ENCODE data around the gene GPR142. TPM values are rescaled to one million over a fixed set of nuclear protein-coding genes. Genes with fewer than 3 reads are reported as not detected.

The GPR142 gene
- 0.04 TPM for total RNA-seq
- under 1 TPM in 6 of 8 donors, not detected in 2; 0.13 to 0.28 (median 0.20) TPM for polyA plus RNA-seq (ENCODE audit: insufficient read depth in 1 of 8, insufficient read length in 8 of 8, low replicate concordance in 1 of 8)
- long read RNA-seq, donor 1: 0 reads
- long read RNA-seq, donor 2: 0 reads
- long read RNA-seq, donor 3: 0 reads
- long read RNA-seq, donor 4: 0 reads
- long read RNA-seq, donor 5: 0 reads
- long read RNA-seq, donor 6: 0 reads
- long read RNA-seq, donor 7: 0 reads
- long read RNA-seq, donor 8: 0 reads
- long read RNA-seq, donor 9: 0 reads
- long read RNA-seq, donor 10: 0 reads
- long read RNA-seq, donor 11: 0 reads

GRCh38 chr17:74367206-74367605 lies at the start of gene GPR142:
GPR142 (plus strand) TSS chr17:74367506; CDS start chr17:74369541, 2,035 bp downstream.
- H3K27ac ChIP-seq (ENCODE audit: low read length): no peak within 1 kb of the TSS
- H3K4me1 ChIP-seq (ENCODE audit: control insufficient read depth, insufficient read depth, low read length): peaks cover 19% of the 10 kb centered on the region
- 78% methylated on average over 3 of the region's 5 CpGs for WGBS (ENCODE audit: insufficient coverage)
- no peaks in the 10 kb centered on the region for H3K9me3 ChIP-seq (replicated peaks; ENCODE audit: control insufficient read depth, low read depth, low read length)
- H3K36me3 ChIP-seq (ENCODE audit: control insufficient read depth, insufficient read depth, low read length): no peaks in the 10 kb centered on the region
- H3K4me3 ChIP-seq (ENCODE audit: low read length): no peak within 1 kb of the TSS
- H3K27me3 ChIP-seq (ENCODE audit: control insufficient read depth, insufficient read depth, low read length): peaks cover 2% of the 10 kb centered on the region
- no peak for DNase-seq

- Histone ChIP-seq H3K9me3 (replicated peaks; ENCODE audit: control insufficient read depth, low read depth, low read length) (no peaks in the 10 kb centered on the region), H3K36me3 (ENCODE audit: control insufficient read depth, insufficient read depth, low read length) (no peaks in the 10 kb centered on the region), H3K4me1 (ENCODE audit: control insufficient read depth, insufficient read depth, low read length) (no peaks in the 10 kb centered on the region), H3K27ac (ENCODE audit: low read length) (no peak overlapping the region), H3K27me3 (ENCODE audit: control insufficient read depth, insufficient read depth, low read length) (peaks cover 11% of the 10 kb centered on the region), H3K4me3 (ENCODE audit: low read length) (no peak overlapping the region)
- WGBS (ENCODE audit: insufficient coverage): 84% methylated on average over 10 of the region's 10 CpGs
- no peak for DNase-seq
Measured at GRCh38 chr17:74318391-74318790, 48.9 kb upstream of the GPR142 start.

- 92% methylated on average over 2 of the region's 6 CpGs for WGBS (ENCODE audit: insufficient coverage)
- Histone ChIP-seq H3K27ac (ENCODE audit: low read length) (no peak overlapping the region), H3K4me3 (ENCODE audit: low read length) (no peak overlapping the region), H3K36me3 (ENCODE audit: control insufficient read depth, insufficient read depth, low read length) (no peaks in the 10 kb centered on the region), H3K27me3 (ENCODE audit: control insufficient read depth, insufficient read depth, low read length) (peaks cover 23% of the 10 kb centered on the region), H3K4me1 (ENCODE audit: control insufficient read depth, insufficient read depth, low read length) (peaks cover 21% of the 10 kb centered on the region), H3K9me3 (replicated peaks; ENCODE audit: control insufficient read depth, low read depth, low read length) (no peaks in the 10 kb centered on the region)
- DNase-seq: no peak
Measured at GRCh38 chr17:74324521-74324920, 42.8 kb upstream of the GPR142 start.

GRCh38 chr17:74325376-74325742 lies 41.9 kb upstream of the GPR142 start:
- DNase-seq: peak; percentile 19
- Histone ChIP-seq H3K4me1 (ENCODE audit: control insufficient read depth, insufficient read depth, low read length) (peaks cover 21% of the 10 kb centered on the region), H3K27ac (ENCODE audit: low read length) (no peak overlapping the region), H3K4me3 (ENCODE audit: low read length) (no peak overlapping the region), H3K9me3 (replicated peaks; ENCODE audit: control insufficient read depth, low read depth, low read length) (no peaks in the 10 kb centered on the region), H3K27me3 (ENCODE audit: control insufficient read depth, insufficient read depth, low read length) (peaks cover 23% of the 10 kb centered on the region), H3K36me3 (ENCODE audit: control insufficient read depth, insufficient read depth, low read length) (no peaks in the 10 kb centered on the region)
- WGBS (ENCODE audit: insufficient coverage): 16% methylated on average over 11 of the region's 11 CpGs

GRCh38 chr17:74325743-74326379 lies 41.4 kb upstream of the GPR142 start, which contains the start of gene KIF19:
KIF19 (plus strand) TSS chr17:74326226; CDS start chr17:74326350, 124 bp downstream.
- no peaks in the 10 kb centered on the region for H3K9me3 ChIP-seq (replicated peaks; ENCODE audit: control insufficient read depth, low read depth, low read length)
- H3K27ac ChIP-seq (ENCODE audit: low read length): no peak within 1 kb of the TSS
- 2% methylated on average over 71 of the region's 73 CpGs for WGBS (ENCODE audit: insufficient coverage)
- no peaks in the 10 kb centered on the region for H3K36me3 ChIP-seq (ENCODE audit: control insufficient read depth, insufficient read depth, low read length)
- peaks cover 22% of the 10 kb centered on the region for H3K27me3 ChIP-seq (ENCODE audit: control insufficient read depth, insufficient read depth, low read length)
- peak within 1 kb of the TSS; percentile 33 for H3K4me3 ChIP-seq (ENCODE audit: low read length)
- peak; percentile 63 for DNase-seq
- H3K4me1 ChIP-seq (ENCODE audit: control insufficient read depth, insufficient read depth, low read length): peaks cover 21% of the 10 kb centered on the region

- 34% methylated on average over 8 of the region's 10 CpGs for WGBS (ENCODE audit: insufficient coverage)
- Histone ChIP-seq H3K4me3 (ENCODE audit: low read length) (peak overlapping the region; percentile 33), H3K27ac (ENCODE audit: low read length) (no peak overlapping the region), H3K36me3 (ENCODE audit: control insufficient read depth, insufficient read depth, low read length) (no peaks in the 10 kb centered on the region), H3K9me3 (replicated peaks; ENCODE audit: control insufficient read depth, low read depth, low read length) (no peaks in the 10 kb centered on the region), H3K27me3 (ENCODE audit: control insufficient read depth, insufficient read depth, low read length) (peaks cover 22% of the 10 kb centered on the region), H3K4me1 (ENCODE audit: control insufficient read depth, insufficient read depth, low read length) (peaks cover 21% of the 10 kb centered on the region)
- no peak for DNase-seq
Measured at GRCh38 chr17:74326506-74326905, 40.8 kb upstream of the GPR142 start.

GRCh38 chr17:74328487-74328886 lies 38.8 kb upstream of the GPR142 start:
- Histone ChIP-seq H3K4me3 (ENCODE audit: low read length) (no peak overlapping the region), H3K27me3 (ENCODE audit: control insufficient read depth, insufficient read depth, low read length) (peaks cover 15% of the 10 kb centered on the region), H3K9me3 (replicated peaks; ENCODE audit: control insufficient read depth, low read depth, low read length) (no peaks in the 10 kb centered on the region), H3K4me1 (ENCODE audit: control insufficient read depth, insufficient read depth, low read length) (peaks cover 33% of the 10 kb centered on the region), H3K27ac (ENCODE audit: low read length) (no peak overlapping the region), H3K36me3 (ENCODE audit: control insufficient read depth, insufficient read depth, low read length) (no peaks in the 10 kb centered on the region)
- 92% methylated on average over 3 of the region's 3 CpGs for WGBS (ENCODE audit: insufficient coverage)
- no peak for DNase-seq

GRCh38 chr17:74329378-74329777 lies 37.9 kb upstream of the GPR142 start:
- Histone ChIP-seq H3K4me3 (ENCODE audit: low read length) (no peak overlapping the region), H3K4me1 (ENCODE audit: control insufficient read depth, insufficient read depth, low read length) (peaks cover 33% of the 10 kb centered on the region), H3K27ac (ENCODE audit: low read length) (no peak overlapping the region), H3K36me3 (ENCODE audit: control insufficient read depth, insufficient read depth, low read length) (no peaks in the 10 kb centered on the region), H3K9me3 (replicated peaks; ENCODE audit: control insufficient read depth, low read depth, low read length) (peaks cover 2% of the 10 kb centered on the region), H3K27me3 (ENCODE audit: control insufficient read depth, insufficient read depth, low read length) (peaks cover 15% of the 10 kb centered on the region)
- WGBS (ENCODE audit: insufficient coverage): 81% methylated on average over 3 of the region's 3 CpGs
- no peak for DNase-seq

- Histone ChIP-seq H3K4me3 (ENCODE audit: low read length) (no peak overlapping the region), H3K27me3 (ENCODE audit: control insufficient read depth, insufficient read depth, low read length) (peaks cover 13% of the 10 kb centered on the region), H3K36me3 (ENCODE audit: control insufficient read depth, insufficient read depth, low read length) (no peaks in the 10 kb centered on the region), H3K27ac (ENCODE audit: low read length) (no peak overlapping the region), H3K4me1 (ENCODE audit: control insufficient read depth, insufficient read depth, low read length) (peaks cover 28% of the 10 kb centered on the region), H3K9me3 (replicated peaks; ENCODE audit: control insufficient read depth, low read depth, low read length) (peaks cover 4% of the 10 kb centered on the region)
- WGBS (ENCODE audit: insufficient coverage): 36% methylated on average over 3 of the region's 8 CpGs
- DNase-seq: no peak
Measured at GRCh38 chr17:74330446-74330845, 36.9 kb upstream of the GPR142 start.

- H3K27ac ChIP-seq (ENCODE audit: low read length): no peak overlapping the region
- no peak overlapping the region for H3K4me3 ChIP-seq (ENCODE audit: low read length)
- 80% methylated on average over 1 of the region's 7 CpGs for WGBS (ENCODE audit: insufficient coverage)
- peaks cover 2% of the 10 kb centered on the region for H3K27me3 ChIP-seq (ENCODE audit: control insufficient read depth, insufficient read depth, low read length)
- H3K9me3 ChIP-seq (replicated peaks; ENCODE audit: control insufficient read depth, low read depth, low read length): peaks cover 4% of the 10 kb centered on the region
- H3K4me1 ChIP-seq (ENCODE audit: control insufficient read depth, insufficient read depth, low read length): peaks cover 14% of the 10 kb centered on the region
- no peaks in the 10 kb centered on the region for H3K36me3 ChIP-seq (ENCODE audit: control insufficient read depth, insufficient read depth, low read length)
- DNase-seq: no peak
Measured at GRCh38 chr17:74332017-74332650, 35.2 kb upstream of the GPR142 start.

All from muscle of leg (tissue), 16 donors.